Immature natural killer cell (primary cell): ENCODE measurements around the gene CIPC. TPM values are rescaled to one million over a fixed set of nuclear protein-coding genes. Genes with fewer than 3 reads are reported as not detected.

Source experiments
- DNase-seq, 3 donors: peaks; one replicate each; pipeline ENCODE4 v3.0.0; 2022; ENCODE audit warnings: mixed read lengths in 1 of 3
- H3K27ac Mint-ChIP-seq, 6 donors: one replicate each; pipeline ENCODE4 v1.8.0; 2020; ENCODE audit warnings: mixed read lengths in 6 of 6, mild to moderate bottlenecking in 5 of 6, inconsistent platforms in 4 of 6, moderate library complexity in 3 of 6
- H3K27me3 Mint-ChIP-seq, 3 donors: one replicate each; pipeline ENCODE4 v1.8.0; 2020 to 2021; ENCODE audit warnings: low read depth in 3 of 3, mild to moderate bottlenecking in 3 of 3, mixed read lengths in 3 of 3, moderate library complexity in 3 of 3, inconsistent platforms in 1 of 3
- H3K36me3 Mint-ChIP-seq, 3 donors: one replicate each; pipeline ENCODE4 v1.8.0; 2020; ENCODE audit warnings: mixed read lengths in 3 of 3, inconsistent platforms in 2 of 3, mild to moderate bottlenecking in 2 of 3
- H3K4me1 Mint-ChIP-seq, 2 donors: one replicate each; pipeline ENCODE4 v1.8.0; 2020; ENCODE audit warnings: inconsistent platforms in 2 of 2, mild to moderate bottlenecking in 2 of 2, mixed read lengths in 2 of 2, moderate library complexity in 1 of 2
- H3K4me3 Mint-ChIP-seq, 5 donors: one replicate each; pipeline ENCODE4 v1.8.0; 2020; ENCODE audit warnings: mild to moderate bottlenecking in 5 of 5, mixed read lengths in 5 of 5, inconsistent platforms in 3 of 5, moderate library complexity in 3 of 5
- H3K9me3 Mint-ChIP-seq, 6 donors: one replicate each; pipeline ENCODE4 v1.8.0; 2020; ENCODE audit warnings: mild to moderate bottlenecking in 6 of 6, mixed read lengths in 6 of 6, inconsistent platforms in 4 of 6, moderate library complexity in 3 of 6
- polyA plus RNA-seq, 3 donors: library from polyadenylated mRNA; unstranded; fragments of 300-500 nt; fragmentation: Illumina TruSeq; gene quantifications; one replicate each; pipeline ENCODE4 v1.2.3, GENCODE V29; 2021

CIPC gene
- polyA plus RNA-seq = 1 to 10 TPM; 2.0 to 6.7 (median 3.2) TPM

DNA sequence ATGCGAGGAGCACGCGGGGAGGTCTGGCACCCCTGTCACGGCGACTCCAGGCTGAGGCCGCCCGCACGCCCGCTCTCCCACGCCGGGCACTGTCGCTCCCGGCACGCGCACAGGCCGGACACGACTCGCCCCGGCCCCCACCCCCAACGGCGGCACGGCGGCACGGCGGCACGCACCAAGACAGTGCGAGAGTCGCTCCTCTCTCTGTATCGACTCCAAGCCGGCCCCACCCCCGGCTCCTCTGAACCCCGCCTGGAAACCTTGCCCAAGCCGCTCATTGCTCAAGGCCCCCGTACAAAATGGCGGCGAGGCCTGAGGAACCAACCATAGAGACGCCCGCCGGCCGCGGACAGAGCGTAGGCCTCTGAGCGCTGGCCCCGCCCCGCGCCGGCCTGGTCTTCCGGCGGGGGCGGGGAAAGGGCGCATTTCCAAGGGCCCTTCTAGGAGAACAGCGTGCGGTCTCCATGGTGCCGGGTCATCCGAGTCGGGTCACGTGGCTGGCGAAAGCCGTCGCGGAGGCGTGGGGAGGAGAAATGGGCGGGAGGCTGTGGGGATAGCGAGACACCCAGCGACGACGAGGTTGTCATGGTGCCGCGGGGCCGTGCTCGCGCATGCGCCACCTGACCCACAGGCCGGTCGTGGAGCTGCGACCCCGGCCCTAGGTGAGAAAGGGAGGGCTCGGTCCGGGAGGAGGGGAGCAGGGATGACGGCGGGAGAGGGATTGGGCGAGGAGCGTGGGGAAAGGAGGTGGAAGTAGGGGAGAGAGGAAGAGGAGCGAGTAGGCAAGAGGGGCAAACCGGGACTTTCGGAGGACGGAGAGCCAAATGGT is at the start of gene CIPC:
Gene CIPC, plus strand, starts transcription at position 559 of the 829 bp plus-strand sequence. CDS start 7,451 bp downstream, outside the sequence.
- Mint-ChIP-seq H3K4me1 (peaks cover 29 to 45% of the 10 kb centered on the region in 2 donors), H3K36me3 (no peaks in the 10 kb centered on the region), H3K4me3 (peak within 1 kb of the TSS; percentile 86 to 93 (median 91)), H3K27me3 (peaks cover 3 to 10% (median 4%) of the 10 kb centered on the region in 3 donors), H3K9me3 (no peaks in the 10 kb centered on the region), H3K27ac (peak within 1 kb of the TSS; percentile 87 to 98 (median 96))
- DNase-seq = peak; percentile 99

DNA sequence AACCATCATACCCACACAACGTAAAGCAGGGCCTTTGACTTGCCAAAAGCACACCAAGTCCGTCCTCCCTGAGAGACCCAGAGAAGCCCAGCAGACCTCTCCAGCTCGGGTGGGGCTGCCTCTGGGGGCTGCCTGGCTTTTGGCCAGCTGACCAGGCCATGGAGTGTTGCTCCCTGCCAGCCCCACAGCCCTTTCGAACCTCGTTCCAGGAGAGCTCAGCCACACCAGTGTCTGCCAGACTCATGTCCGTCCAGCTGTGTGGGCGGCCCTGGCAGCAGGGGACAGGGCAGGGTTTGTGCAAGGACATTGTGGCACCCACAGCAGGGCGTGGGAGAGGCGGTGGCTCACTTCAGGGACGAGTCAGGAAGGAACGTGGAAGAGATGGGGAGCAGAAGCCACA is 46.9 kb upstream of the CIPC start:
- Mint-ChIP-seq H3K9me3 (no peaks in the 10 kb centered on the region), H3K27ac (no peak overlapping the region), H3K4me1 (peaks cover 8 to 13% of the 10 kb centered on the region in 2 donors), H3K4me3 (no peak overlapping the region), H3K36me3 (peaks cover 0 to 3% (median 0%) of the 10 kb centered on the region in 3 donors), H3K27me3 (peaks cover 0 to 2% (median 0%) of the 10 kb centered on the region in 3 donors)
- no peak for DNase-seq

DNA sequence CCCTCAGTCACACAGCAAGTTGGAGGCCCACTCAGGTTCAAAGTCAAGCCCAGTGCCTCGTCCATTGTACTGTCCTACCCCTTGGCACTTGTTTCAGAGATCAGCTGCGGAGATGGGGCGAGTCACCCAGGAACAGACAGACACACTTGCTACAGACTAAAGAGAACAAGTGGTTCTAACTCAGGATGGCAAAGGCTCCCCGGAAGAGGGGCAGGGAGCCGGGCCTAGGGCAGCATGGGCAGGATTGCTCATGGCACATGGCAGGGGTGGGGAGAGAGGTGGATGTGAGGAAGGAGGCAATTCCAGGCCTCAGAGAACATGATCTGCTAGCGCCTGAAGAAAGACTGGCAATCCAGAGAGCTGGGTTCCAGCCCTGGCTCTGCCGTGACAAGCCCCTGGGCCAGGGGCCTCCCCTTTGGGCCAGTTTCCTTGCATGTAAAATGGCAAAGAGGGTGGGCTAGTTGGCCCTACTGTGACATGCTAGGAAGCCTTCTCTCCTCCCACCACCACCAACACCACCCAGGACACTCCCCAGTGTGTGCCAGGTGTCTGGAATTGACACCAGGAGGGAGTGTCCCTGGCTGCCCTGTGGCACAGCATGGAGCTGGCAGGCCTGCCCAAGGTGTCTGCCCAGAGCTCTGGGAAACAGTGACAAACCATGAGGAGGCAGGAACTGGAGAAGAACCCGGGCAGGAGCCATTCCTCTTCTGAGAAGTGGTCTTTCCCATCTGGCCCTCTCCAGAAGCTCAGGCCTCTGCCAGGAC is 45.6 kb upstream of the CIPC start:
- Mint-ChIP-seq H3K4me3 (peak overlapping the region in 1 of 5 donors; percentile 3), H3K4me1 (peaks cover 8 to 13% of the 10 kb centered on the region in 2 donors), H3K9me3 (no peaks in the 10 kb centered on the region), H3K36me3 (peaks cover 0 to under 1% (median 0%) of the 10 kb centered on the region in 3 donors), H3K27ac (peak overlapping the region in 1 of 6 donors; percentile 35), H3K27me3 (peaks cover 0 to 2% (median 0%) of the 10 kb centered on the region in 3 donors)
- DNase-seq = no peak

- DNase-seq = peak; percentile 79 to 81 (median 80)
- Mint-ChIP-seq H3K4me1 (peaks cover 8 to 13% of the 10 kb centered on the region in 2 donors), H3K4me3 (no peak overlapping the region), H3K27ac (peak overlapping the region in 5 of 6 donors; percentile 6 to 51 (median 25)), H3K9me3 (no peaks in the 10 kb centered on the region), H3K36me3 (no peaks in the 10 kb centered on the region), H3K27me3 (peaks cover 0 to 2% (median 0%) of the 10 kb centered on the region in 3 donors)
Measured at GRCh38 chr14:77053046-77053841, 44.8 kb upstream of the CIPC start.

DNA sequence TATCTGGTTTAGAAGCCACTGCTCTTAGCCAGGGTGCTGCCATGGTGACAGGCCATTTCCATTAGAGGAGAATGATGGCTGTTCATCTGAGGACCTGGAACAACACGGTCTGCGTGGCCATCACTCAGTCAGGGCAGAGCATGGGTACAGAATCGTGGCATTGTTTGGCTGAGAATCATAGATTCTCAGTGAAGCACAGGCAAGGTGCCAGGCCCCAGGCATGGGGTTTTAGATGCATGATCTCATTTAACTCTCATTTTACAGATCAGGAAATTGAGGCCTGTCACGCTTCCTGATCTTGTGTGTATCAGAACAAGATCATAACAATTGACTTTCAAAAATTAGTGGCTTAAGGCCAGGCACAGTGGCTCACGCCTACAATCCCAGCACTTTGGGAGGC is 42.8 kb upstream of the CIPC start:
- DNase-seq = no peak
- no peak overlapping the region for H3K4me3 Mint-ChIP-seq
- no peaks in the 10 kb centered on the region for H3K27me3 Mint-ChIP-seq
- no peaks in the 10 kb centered on the region for H3K9me3 Mint-ChIP-seq
- H3K36me3 Mint-ChIP-seq = no peaks in the 10 kb centered on the region
- H3K4me1 Mint-ChIP-seq = peaks cover 8 to 13% of the 10 kb centered on the region in 2 donors
- H3K27ac Mint-ChIP-seq = no peak overlapping the region

DNA sequence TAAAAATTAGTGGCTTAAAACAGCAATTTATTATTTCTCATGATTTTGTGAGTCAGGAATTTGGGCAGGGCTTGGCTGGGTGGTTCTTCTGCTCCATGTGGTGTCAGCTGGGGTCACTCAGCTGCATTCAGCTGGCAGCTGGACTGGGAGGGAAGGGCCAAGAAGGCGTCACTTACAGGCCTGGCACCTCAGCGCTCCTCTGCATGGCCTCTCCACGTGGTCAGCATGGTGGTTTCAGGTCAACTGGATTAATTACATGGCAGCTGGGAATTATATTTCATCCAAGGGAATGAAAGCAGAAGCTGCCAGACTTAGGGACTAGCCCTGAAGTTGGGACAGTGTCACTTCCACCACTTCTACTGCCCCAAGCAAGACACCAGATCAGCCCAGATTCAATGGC is 42.1 kb upstream of the CIPC start:
- H3K4me1 Mint-ChIP-seq = peaks cover 8 to 13% of the 10 kb centered on the region in 2 donors
- H3K9me3 Mint-ChIP-seq = no peaks in the 10 kb centered on the region
- DNase-seq = no peak
- no peak overlapping the region for H3K4me3 Mint-ChIP-seq
- H3K36me3 Mint-ChIP-seq = no peaks in the 10 kb centered on the region
- no peak overlapping the region for H3K27ac Mint-ChIP-seq
- no peaks in the 10 kb centered on the region for H3K27me3 Mint-ChIP-seq

GRCh38 chr14:77058117-77058516 is 39.9 kb upstream of the CIPC start:
- Mint-ChIP-seq H3K9me3 (no peaks in the 10 kb centered on the region), H3K27ac (no peak overlapping the region)

GRCh38 chr14:77058785-77059184 is 39.3 kb upstream of the CIPC start:
- Mint-ChIP-seq H3K27ac (no peak overlapping the region), H3K36me3 (no peaks in the 10 kb centered on the region), H3K4me1 (peaks cover 6% of the 10 kb centered on the region in 2 donors), H3K4me3 (no peak overlapping the region), H3K9me3 (no peaks in the 10 kb centered on the region), H3K27me3 (no peaks in the 10 kb centered on the region)
- no peak for DNase-seq

More at GRCh38 chr14:77058117-77058516, 39.9 kb upstream of the CIPC start:
- Mint-ChIP-seq H3K27me3 (no peaks in the 10 kb centered on the region), H3K36me3 (no peaks in the 10 kb centered on the region), H3K4me1 (peaks cover 9 to 10% of the 10 kb centered on the region in 2 donors), H3K4me3 (no peak overlapping the region)
- no peak for DNase-seq

DNA sequence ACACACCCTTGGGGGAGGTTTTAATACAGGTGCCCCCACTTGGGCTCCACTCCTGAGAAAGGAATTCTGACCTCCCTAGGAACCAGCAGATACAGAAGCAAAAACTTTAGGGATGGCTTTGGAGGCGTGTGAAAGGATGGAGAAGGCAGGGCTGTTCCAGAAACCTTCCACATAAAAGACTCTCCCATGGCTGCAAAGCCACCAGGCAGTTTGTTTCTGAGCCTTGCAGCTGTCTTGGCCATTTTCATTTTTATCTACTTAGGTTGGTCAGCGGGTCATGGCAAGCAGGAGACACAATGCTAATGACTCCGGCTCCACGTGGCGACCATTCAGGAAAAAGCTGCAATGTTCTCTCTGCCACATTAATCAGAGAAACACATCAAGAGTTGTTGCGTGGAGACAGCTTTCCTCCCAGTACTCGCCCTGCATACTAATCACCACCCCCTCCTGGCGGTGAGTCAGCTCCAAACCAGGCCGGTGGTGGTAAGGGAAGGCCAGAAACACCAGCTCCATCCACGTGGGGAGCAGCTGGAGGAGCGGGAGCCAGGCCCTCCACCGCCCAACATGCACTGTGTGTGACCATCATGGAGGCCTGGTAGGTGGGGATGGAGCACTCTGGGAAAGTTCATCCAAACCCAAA is 38.7 kb upstream of the CIPC start:
- no peaks in the 10 kb centered on the region for H3K9me3 Mint-ChIP-seq
- H3K27ac Mint-ChIP-seq = no peak overlapping the region
- H3K36me3 Mint-ChIP-seq = no peaks in the 10 kb centered on the region
- peaks cover 6% of the 10 kb centered on the region in 2 donors for H3K4me1 Mint-ChIP-seq
- DNase-seq = no peak
- no peaks in the 10 kb centered on the region for H3K27me3 Mint-ChIP-seq
- H3K4me3 Mint-ChIP-seq = no peak overlapping the region

- H3K27ac Mint-ChIP-seq = no peak overlapping the region
- peaks cover 6% of the 10 kb centered on the region in 2 donors for H3K4me1 Mint-ChIP-seq
- H3K27me3 Mint-ChIP-seq = no peaks in the 10 kb centered on the region
- H3K9me3 Mint-ChIP-seq = no peaks in the 10 kb centered on the region
- no peaks in the 10 kb centered on the region for H3K36me3 Mint-ChIP-seq
- no peak for DNase-seq
- H3K4me3 Mint-ChIP-seq = no peak overlapping the region
Measured at GRCh38 chr14:77061630-77062257, 36.3 kb upstream of the CIPC start.

DNA sequence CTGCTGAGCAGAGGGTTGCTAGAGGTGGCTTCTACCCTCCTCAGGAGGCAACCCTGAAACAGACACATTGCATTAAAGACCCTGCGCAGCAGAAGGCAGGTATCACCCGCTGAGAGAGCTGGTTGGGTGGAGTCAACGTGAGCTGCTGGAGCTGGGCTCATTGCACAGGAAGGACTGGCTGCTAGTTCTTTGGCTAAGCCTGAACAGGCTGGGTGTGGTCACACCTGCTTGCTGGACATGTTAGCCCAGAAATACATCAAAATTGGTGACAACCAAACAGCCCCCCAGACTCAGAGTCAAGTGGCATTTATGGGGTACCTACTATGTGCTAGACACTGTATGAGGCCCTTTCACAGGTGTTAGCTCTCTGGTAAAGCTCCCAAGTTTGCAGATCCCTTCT is 35.8 kb upstream of the CIPC start:
- no peaks in the 10 kb centered on the region for H3K9me3 Mint-ChIP-seq
- H3K36me3 Mint-ChIP-seq = no peaks in the 10 kb centered on the region
- H3K4me3 Mint-ChIP-seq = no peak overlapping the region
- H3K27ac Mint-ChIP-seq = no peak overlapping the region
- DNase-seq = no peak
- H3K27me3 Mint-ChIP-seq = no peaks in the 10 kb centered on the region
- H3K4me1 Mint-ChIP-seq = peaks cover 6% of the 10 kb centered on the region in 2 donors

- DNase-seq = no peak
Measured at GRCh38 chr14:77063571-77064171, 34.4 kb upstream of the CIPC start.

More at GRCh38 chr14:77063571-77064171, 34.4 kb upstream of the CIPC start:
- Mint-ChIP-seq H3K4me1 (peaks cover 6% of the 10 kb centered on the region in 2 donors), H3K4me3 (no peak overlapping the region), H3K36me3 (no peaks in the 10 kb centered on the region), H3K9me3 (no peaks in the 10 kb centered on the region), H3K27me3 (peaks cover 0 to 1% (median 0%) of the 10 kb centered on the region in 3 donors), H3K27ac (peak overlapping the region in 1 of 6 donors; percentile 34)
